HG03175 (cell line): ENCODE data around the gene KLF7.
"Not testable (repeated sequence)": the region's sequence is repeated elsewhere in the genome, so short reads cannot be mapped to it uniquely, and the experiment has no call there.

ENCODE experiments used
- ATAC-seq: cut with Tn5 transposase; IDR thresholded peaks from one replicate; pipeline ENCODE4 v1.9.1; 2021; ENCODE audit warnings: mild to moderate bottlenecking, moderate library complexity; ENCODE audit not compliant: unreplicated experiment

Gene KLF7

GRCh38 chr2:207067473-207067872, 98.3 kb downstream of the KLF7 start:
- ATAC-seq, result no peak

- ATAC-seq, result no peak
Observed at GRCh38 chr2:207066791-207067460, 98.8 kb downstream of the KLF7 start.

GRCh38 chr2:207066166-207066565, 99.6 kb downstream of the KLF7 start:
- ATAC-seq, result no peak

- ATAC-seq, result no peak
Observed at GRCh38 chr2:207064128-207064690, 101.5 kb downstream of the KLF7 start.

- no peak for ATAC-seq
Observed at GRCh38 chr2:207061181-207061580, 104.6 kb downstream of the KLF7 start.

DNA sequence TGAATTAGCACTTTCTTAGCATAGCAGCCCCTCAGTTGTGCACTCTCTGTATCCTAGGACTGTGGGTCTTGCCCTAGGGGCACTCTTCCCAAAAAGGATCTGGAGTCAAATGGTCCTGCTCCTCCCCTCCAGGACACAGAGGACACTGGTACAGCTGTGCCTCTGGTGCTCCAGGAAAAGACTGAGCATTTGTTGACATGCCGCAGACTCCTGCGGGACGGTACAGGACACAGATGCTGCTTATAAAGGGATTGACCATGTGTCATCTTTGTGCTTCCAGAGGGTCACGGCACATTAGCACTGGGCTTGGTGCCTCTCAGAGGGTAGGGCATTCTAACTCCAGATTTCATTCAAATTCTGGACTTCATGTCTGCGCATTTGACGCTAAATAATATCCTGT, 110.5 kb downstream of the KLF7 start:
- no peak for ATAC-seq

DNA sequence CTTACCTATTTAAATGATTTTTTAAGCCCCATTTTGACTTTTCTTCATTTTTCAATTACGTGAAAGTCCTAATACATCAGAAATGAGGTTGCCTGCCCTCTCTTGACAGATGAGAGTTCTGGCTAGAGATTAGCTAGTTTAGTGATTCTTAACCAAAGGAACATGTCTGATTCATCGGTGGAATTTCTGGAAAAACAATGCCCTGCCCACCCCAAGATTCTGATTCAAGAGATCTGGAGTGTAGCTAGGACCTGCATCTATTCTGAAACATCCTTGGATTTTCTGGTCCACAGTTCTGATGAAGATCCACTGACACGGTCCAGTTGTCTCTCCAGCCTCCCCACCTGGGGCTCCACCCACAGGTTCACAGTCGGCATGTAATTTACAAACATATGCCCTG, 111.2 kb downstream of the KLF7 start:
- no peak for ATAC-seq

DNA sequence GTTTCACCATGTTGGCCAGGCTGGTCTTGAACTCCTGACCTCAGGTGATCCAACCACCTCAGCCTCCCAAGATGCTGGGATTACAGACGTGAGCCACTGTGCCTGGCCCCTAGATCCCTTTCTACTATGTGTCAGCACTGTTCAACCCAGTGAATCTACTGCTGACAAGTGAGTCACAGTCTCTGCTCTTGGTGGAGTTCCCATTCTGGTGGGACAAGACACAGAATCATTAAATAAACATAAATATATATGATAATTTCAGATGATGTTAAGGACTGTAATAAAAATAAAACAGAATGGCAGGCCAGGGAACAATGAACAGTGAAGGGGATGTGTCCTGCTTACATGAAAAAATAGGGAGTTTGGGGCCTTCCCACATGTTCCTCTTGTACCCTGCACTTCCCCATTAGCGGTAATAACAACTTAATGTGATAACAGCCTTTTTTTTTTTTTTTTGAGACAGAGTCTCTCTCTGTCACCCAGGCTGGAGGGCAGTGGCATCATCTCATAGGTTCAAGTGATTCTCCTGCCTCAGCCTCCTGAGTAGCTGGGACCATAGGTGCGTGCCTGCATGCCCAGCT, 114.3 kb downstream of the KLF7 start:
- ATAC-seq, result no peak

DNA sequence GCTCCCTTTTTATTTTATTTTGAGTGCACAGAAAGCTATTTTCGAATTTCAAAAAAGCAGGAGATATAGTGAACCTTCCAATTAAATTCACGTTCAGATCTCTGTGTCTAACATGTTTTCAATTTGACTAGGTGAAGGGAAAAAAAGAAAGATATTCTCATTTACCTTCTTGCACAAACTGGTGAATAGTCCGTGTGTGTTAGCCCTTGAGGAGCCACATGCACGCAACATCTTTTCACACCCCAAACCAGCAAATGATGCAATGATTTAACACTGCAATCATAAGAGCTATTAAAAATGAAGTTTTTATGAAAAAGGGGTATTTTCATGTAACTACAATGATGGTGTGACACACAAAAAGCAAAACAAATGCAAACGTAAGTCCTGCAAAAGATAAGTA, 116.6 kb downstream of the KLF7 start:
- ATAC-seq, result no peak

DNA sequence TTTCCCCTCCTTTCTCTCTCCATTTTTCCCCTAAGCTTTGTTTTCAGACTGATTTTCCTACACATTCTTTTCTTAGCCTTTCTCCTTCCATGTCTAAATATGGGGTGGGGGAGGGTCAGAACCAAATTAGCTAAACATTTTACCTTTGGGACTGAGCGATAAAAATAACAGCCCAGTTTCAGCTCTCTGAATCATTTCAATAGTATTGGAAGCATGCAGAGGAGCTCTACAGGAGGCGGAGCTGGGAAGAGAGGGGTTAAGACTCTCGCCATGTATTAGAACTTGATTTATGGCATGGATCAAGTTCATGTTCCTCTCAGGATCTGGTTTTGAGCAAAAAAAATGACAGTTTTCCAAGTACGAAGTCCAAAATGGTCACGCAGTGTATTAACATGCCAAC, 117.3 kb downstream of the KLF7 start:
- ATAC-seq, result no peak

- no peak for ATAC-seq
Observed at GRCh38 chr2:207046724-207047123, 119.0 kb downstream of the KLF7 start.

GRCh38 chr2:207045531-207045930, 120.2 kb downstream of the KLF7 start:
- no peak for ATAC-seq

- no peak for ATAC-seq
Observed at GRCh38 chr2:207044379-207045362, 121.1 kb downstream of the KLF7 start.

GRCh38 chr2:207042841-207043240, 122.9 kb downstream of the KLF7 start:
- ATAC-seq, result no peak

- no peak for ATAC-seq
Observed at GRCh38 chr2:207041786-207042554, 123.8 kb downstream of the KLF7 start.

DNA sequence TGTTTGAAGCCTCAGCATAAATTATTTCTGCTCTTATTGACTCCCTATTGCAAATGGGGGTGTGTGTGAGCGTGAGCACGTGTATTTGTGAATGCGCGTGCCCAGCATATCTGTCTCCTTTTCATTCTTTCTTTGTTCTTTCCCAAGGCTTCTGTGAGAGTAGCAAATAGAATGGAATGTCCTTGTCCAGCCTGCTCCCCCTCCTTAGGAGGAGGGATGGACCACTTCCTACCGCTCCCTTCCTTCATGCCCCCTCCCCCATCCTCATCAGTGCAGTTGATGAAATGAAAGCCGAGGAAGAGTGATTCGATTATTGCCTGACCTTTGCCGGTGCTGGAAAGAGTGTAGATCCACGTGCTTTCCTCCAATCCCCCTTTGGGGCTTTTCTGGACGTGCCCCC, 124.5 kb downstream of the KLF7 start:
- ATAC-seq, result no peak

- no peak for ATAC-seq
Observed at GRCh38 chr2:207040696-207041095, 125.1 kb downstream of the KLF7 start.

- no peak for ATAC-seq
Observed at GRCh38 chr2:207039225-207039624, 126.5 kb downstream of the KLF7 start.

DNA sequence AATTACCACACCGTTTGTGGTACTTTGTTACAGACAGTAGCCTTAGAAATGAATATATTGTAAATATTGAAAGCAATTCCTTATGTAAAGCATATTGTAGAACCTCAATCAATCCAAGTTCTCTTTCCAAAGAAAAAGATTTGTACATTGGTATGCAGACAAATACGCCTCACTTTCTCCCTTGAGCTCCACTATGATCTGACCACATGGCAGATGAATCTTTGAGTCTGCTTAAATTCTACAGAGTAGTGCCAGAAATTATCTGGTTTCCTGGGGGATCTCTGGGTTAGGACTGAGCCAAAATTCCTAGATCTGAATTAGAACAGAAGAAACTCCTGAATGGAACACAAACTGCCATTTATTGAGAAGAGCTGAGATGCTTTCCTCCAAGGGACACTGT, 127.4 kb downstream of the KLF7 start:
- no peak for ATAC-seq

DNA sequence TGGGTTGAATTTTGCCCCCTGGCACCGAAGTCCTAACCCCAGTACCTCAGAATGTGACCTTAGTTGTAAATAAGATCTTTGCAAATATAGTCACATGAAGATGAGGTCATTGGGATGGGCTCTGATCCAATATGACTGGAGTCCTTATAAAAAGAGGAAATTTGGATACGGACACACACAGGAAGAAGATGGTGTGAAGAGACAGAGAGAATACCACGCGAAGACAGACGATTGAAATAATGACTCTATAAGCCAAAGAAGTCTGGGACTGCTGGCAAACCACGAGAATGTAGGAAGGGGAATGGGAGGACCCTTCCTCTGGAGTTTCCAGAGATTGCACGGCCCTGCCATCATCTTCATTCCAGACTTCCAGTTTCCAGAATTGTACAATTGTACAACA, 127.9 kb downstream of the KLF7 start:
- no peak for ATAC-seq

GRCh38 chr2:207037023-207037422, 128.7 kb downstream of the KLF7 start:
- ATAC-seq, result not testable (repeated sequence)
